KOPT-K1 (cell line): Measurements from ENCODE around the gene SLC2A2.

Experiments used
- H3K27ac ChIP-seq: fragments of 200-600 bp; sonication (generic); 2 replicates; pipeline ENCODE4 v1.5.1; 2016; ENCODE audit warnings: antibody characterized with exemption, mild to moderate bottlenecking, low read depth, low read length; ENCODE audit not compliant: poor library complexity, severe bottlenecking
- H3K36me3 ChIP-seq: fragments of 200-600 bp; sonication (generic); 2 replicates; pipeline ENCODE4 v1.5.1; 2017; ENCODE audit warnings: antibody characterized with exemption, mild to moderate bottlenecking, low read length, moderate library complexity; ENCODE audit not compliant: insufficient read depth
- H3K9me3 ChIP-seq: fragments of 200-600 bp; sonication (generic); 2 replicates; pipeline ENCODE4 v1.5.1; 2017; ENCODE audit warnings: antibody characterized with exemption, low read length, mild to moderate bottlenecking; ENCODE audit not compliant: insufficient read depth, poor library complexity, severe bottlenecking

Gene SLC2A2

GRCh38 chr3:171026597-171027293 lies at the start of gene SLC2A2:
SLC2A2 (minus strand) TSS chr3:171026720; CDS start chr3:171026670, 50 bp downstream.
- Histone ChIP-seq H3K36me3 (no peaks in the 10 kb centered on the region), H3K9me3 (no peaks in the 10 kb centered on the region), H3K27ac (no peak within 1 kb of the TSS)

- H3K27ac ChIP-seq: no peak overlapping the region
- no peaks in the 10 kb centered on the region for H3K36me3 ChIP-seq
- H3K9me3 ChIP-seq: no peaks in the 10 kb centered on the region
Measured at GRCh38 chr3:171072432-171072831, 45.9 kb upstream of the SLC2A2 start.

DNA sequence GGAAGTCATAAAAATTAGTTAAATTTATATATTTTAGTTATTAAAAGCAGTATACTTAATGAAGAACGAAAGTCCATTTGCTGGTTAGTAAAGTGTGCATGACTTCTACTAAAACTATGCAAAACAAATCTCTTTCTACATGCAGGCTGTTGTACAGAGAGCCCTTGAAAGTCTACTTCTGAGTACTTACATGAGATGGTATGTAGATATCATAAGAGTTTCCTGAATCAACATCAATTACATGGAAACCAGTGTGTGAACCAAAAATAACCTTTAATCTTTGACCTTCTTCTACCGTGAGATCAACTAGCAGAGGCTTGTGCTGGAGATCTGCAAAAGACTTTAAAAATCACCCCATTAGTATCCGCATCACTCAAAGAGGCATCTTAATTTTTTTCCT lies 42.1 kb upstream of the SLC2A2 start:
- Histone ChIP-seq H3K27ac (no peak overlapping the region), H3K9me3 (no peaks in the 10 kb centered on the region), H3K36me3 (no peaks in the 10 kb centered on the region)

DNA sequence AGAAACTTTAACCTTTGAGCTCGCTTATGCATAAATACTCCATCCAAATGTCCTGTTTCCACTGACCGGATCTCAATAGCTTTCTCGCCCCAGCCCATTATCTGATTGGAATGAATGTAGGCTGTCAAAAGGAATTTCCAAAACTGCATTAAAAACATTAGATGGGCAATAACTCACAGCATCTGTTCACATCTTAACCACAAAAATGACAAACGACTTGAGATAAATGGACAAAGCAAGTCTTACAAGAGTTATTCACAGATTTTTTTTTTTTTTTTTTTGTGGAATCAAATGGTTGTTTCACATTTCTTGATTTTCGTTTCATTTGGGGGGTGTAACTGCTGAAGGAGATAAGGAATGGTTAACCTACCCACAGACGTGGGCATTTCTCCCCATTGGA lies 39.7 kb upstream of the SLC2A2 start:
- H3K9me3 ChIP-seq: no peaks in the 10 kb centered on the region
- H3K36me3 ChIP-seq: no peaks in the 10 kb centered on the region
- H3K27ac ChIP-seq: no peak overlapping the region

GRCh38 chr3:171065732-171066131 lies 39.2 kb upstream of the SLC2A2 start:
- no peaks in the 10 kb centered on the region for H3K9me3 ChIP-seq
- H3K27ac ChIP-seq: no peak overlapping the region
- no peaks in the 10 kb centered on the region for H3K36me3 ChIP-seq

DNA sequence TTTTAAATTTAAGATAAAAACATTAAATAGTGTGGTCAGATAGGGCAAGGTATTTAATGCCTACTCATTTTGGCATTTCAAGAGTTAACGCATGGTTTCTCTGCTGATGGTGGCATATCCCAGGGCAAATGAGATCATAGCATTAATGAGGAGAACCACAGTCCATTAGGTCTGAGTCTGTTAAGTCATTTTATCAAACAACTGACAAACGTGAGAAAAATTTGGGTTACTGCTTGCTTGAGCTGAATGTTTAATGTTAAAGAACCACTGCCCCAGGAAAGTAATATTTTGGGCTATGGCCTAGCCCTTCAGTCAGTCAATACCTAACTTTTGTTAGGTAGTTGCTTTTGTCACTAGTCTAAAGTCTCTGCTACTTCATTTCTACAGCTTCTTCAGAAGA lies 37.9 kb upstream of the SLC2A2 start:
- no peak overlapping the region for H3K27ac ChIP-seq
- no peaks in the 10 kb centered on the region for H3K36me3 ChIP-seq
- H3K9me3 ChIP-seq: no peaks in the 10 kb centered on the region

- Histone ChIP-seq H3K27ac (no peak overlapping the region), H3K9me3 (no peaks in the 10 kb centered on the region), H3K36me3 (no peaks in the 10 kb centered on the region)
Measured at GRCh38 chr3:171061749-171062148, 35.2 kb upstream of the SLC2A2 start.

GRCh38 chr3:171059978-171060377 lies 33.5 kb upstream of the SLC2A2 start:
- Histone ChIP-seq H3K27ac (no peak overlapping the region), H3K36me3 (no peaks in the 10 kb centered on the region), H3K9me3 (no peaks in the 10 kb centered on the region)

DNA sequence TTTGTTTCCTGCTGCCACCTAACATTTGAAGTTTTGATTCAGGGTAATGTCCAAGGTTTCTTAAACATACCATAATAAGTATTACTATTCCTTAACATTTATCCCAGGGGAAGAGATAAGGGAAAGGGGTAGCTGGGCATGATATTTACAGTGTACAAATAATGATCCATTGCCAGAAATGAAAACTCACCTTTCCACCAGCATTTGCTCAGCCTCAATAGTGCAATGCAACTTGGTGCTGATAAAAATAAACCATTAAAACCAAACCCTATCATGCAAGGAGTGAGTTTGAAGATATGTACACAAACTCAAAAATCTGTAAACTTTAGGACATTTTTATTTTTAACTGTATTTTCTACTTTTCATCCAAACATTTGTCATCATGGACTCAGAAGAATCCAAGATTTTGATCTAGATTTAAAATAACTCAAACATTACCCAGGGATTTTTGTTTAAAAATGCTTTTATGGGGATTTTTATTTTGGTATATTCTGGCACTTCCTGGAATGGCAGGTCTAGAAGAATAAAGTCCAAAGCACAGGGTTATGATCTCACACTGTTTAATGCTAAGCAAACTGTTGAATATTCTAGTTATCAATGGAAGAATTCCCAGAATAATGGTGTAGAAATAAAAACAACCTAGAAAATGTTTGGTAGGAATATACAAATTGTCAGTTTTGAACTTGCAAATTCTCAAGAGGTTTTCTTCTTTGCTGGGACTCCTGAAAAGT lies 32.5 kb upstream of the SLC2A2 start:
- Histone ChIP-seq H3K27ac (no peak overlapping the region), H3K9me3 (no peaks in the 10 kb centered on the region), H3K36me3 (no peaks in the 10 kb centered on the region)

DNA sequence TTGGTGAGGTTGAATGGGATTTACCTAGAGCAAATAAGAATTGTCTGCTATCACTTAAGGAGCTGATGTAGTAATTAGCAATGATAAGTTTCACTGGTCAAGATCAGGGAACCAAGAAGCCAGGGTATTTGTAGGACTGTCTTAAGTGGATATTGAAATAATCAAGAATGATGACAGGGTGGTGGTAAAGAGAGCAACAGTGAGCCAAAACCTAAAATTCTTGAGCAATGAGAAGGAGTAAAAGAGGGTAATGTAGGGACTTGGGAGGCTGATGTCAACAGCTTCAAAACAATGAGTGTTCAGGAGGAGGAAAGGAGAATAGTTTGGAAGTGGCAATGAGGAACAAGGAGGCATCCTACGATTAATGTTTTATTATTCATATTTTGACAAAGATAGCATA lies 31.5 kb upstream of the SLC2A2 start:
- no peaks in the 10 kb centered on the region for H3K36me3 ChIP-seq

GRCh38 chr3:171057072-171057471 lies 30.6 kb upstream of the SLC2A2 start:
- Histone ChIP-seq H3K36me3 (no peaks in the 10 kb centered on the region), H3K27ac (no peak overlapping the region), H3K9me3 (no peaks in the 10 kb centered on the region)

More for the DNA sequence above, 31.5 kb upstream of the SLC2A2 start:
- no peak overlapping the region for H3K27ac ChIP-seq
- no peaks in the 10 kb centered on the region for H3K9me3 ChIP-seq

DNA sequence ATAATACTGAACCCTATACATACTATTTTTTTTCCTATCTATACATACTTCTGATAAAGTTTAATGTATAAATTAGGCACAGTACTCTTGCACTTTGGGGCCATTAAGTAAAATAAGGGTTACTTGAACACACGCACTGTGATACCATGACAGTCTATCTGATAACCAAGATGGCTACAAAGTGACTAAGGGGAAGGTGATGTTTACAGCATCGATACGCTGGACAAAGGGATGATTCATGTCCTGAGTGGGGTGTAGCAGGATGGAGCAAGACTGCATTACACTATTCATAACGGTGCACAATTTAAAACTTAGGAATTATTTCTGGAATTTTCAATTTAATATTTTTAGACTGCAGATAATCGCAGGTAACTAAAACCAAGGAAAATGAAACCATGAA lies 30.0 kb upstream of the SLC2A2 start:
- Histone ChIP-seq H3K36me3 (no peaks in the 10 kb centered on the region), H3K27ac (no peak overlapping the region), H3K9me3 (no peaks in the 10 kb centered on the region)

GRCh38 chr3:171055336-171056178 lies 29.0 kb upstream of the SLC2A2 start:
- Histone ChIP-seq H3K36me3 (no peaks in the 10 kb centered on the region), H3K27ac (no peak overlapping the region), H3K9me3 (no peaks in the 10 kb centered on the region)

GRCh38 chr3:171054921-171055320 lies 28.4 kb upstream of the SLC2A2 start:
- no peak overlapping the region for H3K27ac ChIP-seq
- no peaks in the 10 kb centered on the region for H3K9me3 ChIP-seq
- no peaks in the 10 kb centered on the region for H3K36me3 ChIP-seq

GRCh38 chr3:171054231-171054630 lies 27.7 kb upstream of the SLC2A2 start:
- Histone ChIP-seq H3K27ac (no peak overlapping the region), H3K36me3 (no peaks in the 10 kb centered on the region), H3K9me3 (no peaks in the 10 kb centered on the region)
